ENCODE results near the gene AXL. TPM values are rescaled to one million over a fixed set of nuclear protein-coding genes. Genes with fewer than 3 reads are reported as not detected.

Gene AXL
- total RNA-seq, 2 donors from 2014 or later, result 6.2 to 21.4 TPM

DNA sequence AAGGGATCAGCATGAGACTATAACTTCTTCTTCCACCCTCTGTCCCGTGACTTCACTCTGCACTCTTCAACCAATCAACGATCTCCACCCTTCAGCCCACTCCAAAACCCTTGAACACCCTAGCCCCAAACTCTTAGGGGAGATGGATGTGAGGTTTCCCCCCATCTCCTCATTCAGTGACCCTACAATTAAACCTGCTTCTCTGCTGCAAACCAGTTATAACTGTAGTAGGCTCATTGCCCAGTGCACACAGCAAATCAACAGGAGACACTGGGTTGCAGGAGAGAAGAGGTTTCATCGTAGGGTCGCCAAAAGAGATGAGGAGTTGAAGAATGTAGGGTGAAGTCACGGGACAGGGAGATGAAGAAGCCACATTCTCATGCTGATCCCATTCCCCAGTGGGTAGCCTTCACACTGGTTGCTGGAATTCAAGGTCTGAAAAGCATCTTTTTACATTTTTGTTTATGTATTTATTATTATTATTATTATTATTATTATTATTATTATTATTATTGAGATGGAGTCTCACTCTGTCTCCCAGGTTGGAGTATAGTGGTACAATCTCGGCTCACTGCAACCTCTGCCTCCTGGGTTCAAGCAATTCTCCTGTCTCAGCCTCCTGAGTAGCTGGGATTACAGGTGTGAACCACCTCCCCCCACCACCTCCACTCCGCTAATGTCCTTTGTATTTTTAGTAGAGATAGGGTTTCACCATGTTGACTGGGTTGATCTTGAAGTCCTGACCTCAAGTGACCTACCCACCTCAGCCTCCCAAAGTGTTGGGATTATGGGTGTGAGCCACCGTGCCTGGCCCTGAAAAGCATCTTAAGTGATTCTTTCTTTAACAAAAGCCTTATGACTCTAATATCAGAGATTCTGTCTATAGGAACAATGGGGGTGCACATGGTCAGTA, 31.8 kb upstream of the AXL start:
- intact Hi-C loops (cut with DNase I), result no loop called here
- H3K4me1 ChIP-seq, result peaks cover 3% of the 10 kb centered on the region
- TF ChIP-seq, protein P1, sequence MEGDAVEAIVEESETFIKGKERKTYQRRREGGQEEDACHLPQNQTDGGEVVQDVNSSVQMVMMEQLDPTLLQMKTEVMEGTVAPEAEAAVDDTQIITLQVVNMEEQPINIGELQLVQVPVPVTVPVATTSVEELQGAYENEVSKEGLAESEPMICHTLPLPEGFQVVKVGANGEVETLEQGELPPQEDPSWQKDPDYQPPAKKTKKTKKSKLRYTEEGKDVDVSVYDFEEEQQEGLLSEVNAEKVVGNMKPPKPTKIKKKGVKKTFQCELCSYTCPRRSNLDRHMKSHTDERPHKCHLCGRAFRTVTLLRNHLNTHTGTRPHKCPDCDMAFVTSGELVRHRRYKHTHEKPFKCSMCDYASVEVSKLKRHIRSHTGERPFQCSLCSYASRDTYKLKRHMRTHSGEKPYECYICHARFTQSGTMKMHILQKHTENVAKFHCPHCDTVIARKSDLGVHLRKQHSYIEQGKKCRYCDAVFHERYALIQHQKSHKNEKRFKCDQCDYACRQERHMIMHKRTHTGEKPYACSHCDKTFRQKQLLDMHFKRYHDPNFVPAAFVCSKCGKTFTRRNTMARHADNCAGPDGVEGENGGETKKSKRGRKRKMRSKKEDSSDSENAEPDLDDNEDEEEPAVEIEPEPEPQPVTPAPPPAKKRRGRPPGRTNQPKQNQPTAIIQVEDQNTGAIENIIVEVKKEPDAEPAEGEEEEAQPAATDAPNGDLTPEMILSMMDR (IDR thresholded peaks at IDR 0.05), result no peak
- H3K27me3 ChIP-seq, result no peaks in the 10 kb centered on the region
- no peak for DNase-seq
- H3K4me3 ChIP-seq, result no peak overlapping the region
- no peak overlapping the region for H3K27ac ChIP-seq
- no peaks in the 10 kb centered on the region for H3K9me3 ChIP-seq
- no peak overlapping the region for H3K9ac ChIP-seq (ENCODE audit: low read depth in 2 of 2, low read length in 2 of 2)
- no peaks in the 10 kb centered on the region for H3K36me3 ChIP-seq

- intact Hi-C loops (cut with DNase I), result no loop called here
- peaks cover 5% of the 10 kb centered on the region for H3K4me1 ChIP-seq
- H3K9me3 ChIP-seq, result no peaks in the 10 kb centered on the region
- no peak overlapping the region for H3K4me3 ChIP-seq
- H3K27me3 ChIP-seq, result no peaks in the 10 kb centered on the region
- H3K27ac ChIP-seq, result no peak overlapping the region
- H3K9ac ChIP-seq (ENCODE audit: low read depth in 2 of 2, low read length in 2 of 2), result no peak overlapping the region
- TF ChIP-seq, protein P1 (IDR thresholded peaks at IDR 0.05), result no peak
- H3K36me3 ChIP-seq, result no peaks in the 10 kb centered on the region
- no peak for DNase-seq
Measured at GRCh38 chr19:41187884-41188279, 31.1 kb upstream of the AXL start.

GRCh38 chr19:41189425-41190065, 29.5 kb upstream of the AXL start:
- H3K9me3 ChIP-seq, result no peaks in the 10 kb centered on the region
- H3K4me1 ChIP-seq, result peaks cover 5% of the 10 kb centered on the region
- TF ChIP-seq, protein P1 (IDR thresholded peaks at IDR 0.05), result no peak
- no peaks in the 10 kb centered on the region for H3K36me3 ChIP-seq
- intact Hi-C loops (cut with DNase I), result no loop called here
- no peak overlapping the region for H3K9ac ChIP-seq (ENCODE audit: low read depth in 2 of 2, low read length in 2 of 2)
- H3K27me3 ChIP-seq, result no peaks in the 10 kb centered on the region
- no peak overlapping the region for H3K27ac ChIP-seq
- H3K4me3 ChIP-seq, result no peak overlapping the region
- DNase-seq, result no peak

- intact Hi-C loops (cut with DNase I), result no loop called here
- Histone ChIP-seq H3K27ac (peak within 1 kb of the TSS; percentile 65), H3K9me3 (no peaks in the 10 kb centered on the region), H3K4me1 (peaks cover 5% of the 10 kb centered on the region), H3K4me3 (peak within 1 kb of the TSS; percentile 71), H3K36me3 (no peaks in the 10 kb centered on the region), H3K27me3 (no peaks in the 10 kb centered on the region), H3K9ac (ENCODE audit: low read depth in 2 of 2, low read length in 2 of 2) (peak within 1 kb of the TSS; percentile 69 to 92)
- TF ChIP-seq, protein P1 (IDR thresholded peaks at IDR 0.05), result no peak
- peak; percentile 85 for DNase-seq
Measured at GRCh38 chr19:41192574-41193429, 26.2 kb upstream of the AXL start, which contains the start of gene CYP2S1. TSS of gene CYP2S1 (plus strand) at chr19:41193219. CDS start at chr19:41193265, 46 bp downstream.

All from colonic mucosa (tissue), 4 donors.